Middle frontal gyrus (tissue), 1 donor: ENCODE measurements around the gene ASIC4.

Experiments
- DNase-seq: peaks from one replicate; pipeline ENCODE4 v3.0.0-alpha.2; 2015; ENCODE audit warnings: low spot score; ENCODE audit errors: extremely low spot score

ASIC4 gene

GRCh38 chr2:219551441-219552381, 37.4 kb downstream of the ASIC4 start:
- DNase-seq: no peak

GRCh38 chr2:219552382-219553167, 38.3 kb downstream of the ASIC4 start:
- DNase-seq: peak; percentile 61

- no peak for DNase-seq
These were observed 38.8 kb downstream of the ASIC4 start for GRCh38 chr2:219553168-219553417.

GRCh38 chr2:219553463-219553963, 39.2 kb downstream of the ASIC4 start:
- no peak for DNase-seq

GRCh38 chr2:219554350-219554749, 40.1 kb downstream of the ASIC4 start:
- DNase-seq: no peak

- DNase-seq: no peak
These were observed 41.7 kb downstream of the ASIC4 start for GRCh38 chr2:219555956-219556355.

GRCh38 chr2:219556413-219556812, 42.1 kb downstream of the ASIC4 start:
- no peak for DNase-seq

GRCh38 chr2:219557320-219557719, 43.0 kb downstream of the ASIC4 start:
- DNase-seq: no peak

- no peak for DNase-seq
These were observed 43.8 kb downstream of the ASIC4 start for GRCh38 chr2:219557791-219558785.

GRCh38 chr2:219559156-219559915, 45.1 kb downstream of the ASIC4 start:
- no peak for DNase-seq

- DNase-seq: no peak
These were observed 46.0 kb downstream of the ASIC4 start for GRCh38 chr2:219560037-219560892.

GRCh38 chr2:219560893-219561178, 46.6 kb downstream of the ASIC4 start:
- DNase-seq: no peak

- no peak for DNase-seq
These were observed 47.1 kb downstream of the ASIC4 start for GRCh38 chr2:219561179-219562048.

GRCh38 chr2:219562049-219563020, 48.1 kb downstream of the ASIC4 start:
- DNase-seq: no peak

- DNase-seq: no peak
These were observed 49.1 kb downstream of the ASIC4 start for GRCh38 chr2:219563271-219563928.

- no peak for DNase-seq
These were observed 51.1 kb downstream of the ASIC4 start for GRCh38 chr2:219565130-219566080.
